H9 (cell line): ENCODE data around the gene PIMREG. TPM values are rescaled to one million over a fixed set of nuclear protein-coding genes. Genes with fewer than 3 reads are reported as not detected.

Experiments
- DNase-seq: peaks from one replicate; pipeline ENCODE4 v3.0.0-alpha.2; 2017
- H2AFZ ChIP-seq: one replicate; pipeline ENCODE4 v1.6.1; 2013; ENCODE audit warnings: mild to moderate bottlenecking, low read length, control low read depth, moderate library complexity
- H2AK5ac ChIP-seq: 2 replicates; pipeline ENCODE4 v1.6.1; 2013; ENCODE audit warnings: low read length, control low read depth, mixed read lengths; ENCODE audit not compliant: insufficient read length
- H2BK120ac ChIP-seq: one replicate; pipeline ENCODE4 v1.6.1; 2013; ENCODE audit warnings: low read depth, mild to moderate bottlenecking, low read length, control low read depth, inconsistent platforms; ENCODE audit not compliant: poor library complexity, severe bottlenecking
- H2BK12ac ChIP-seq: 2 replicates; pipeline ENCODE4 v1.6.1; 2013; ENCODE audit warnings: low read length, control low read depth, mixed read lengths, low read depth; ENCODE audit not compliant: insufficient read length
- H2BK15ac ChIP-seq: 2 replicates; pipeline ENCODE4 v1.6.1; 2013; ENCODE audit warnings: low read depth, low read length, control low read depth
- H2BK20ac ChIP-seq: one replicate; pipeline ENCODE4 v1.6.1; 2013; ENCODE audit warnings: low read depth, mild to moderate bottlenecking, low read length, control low read depth, inconsistent platforms; ENCODE audit not compliant: poor library complexity, severe bottlenecking
- H2BK5ac ChIP-seq: 2 replicates; pipeline ENCODE4 v1.6.1; 2013; ENCODE audit warnings: low read length, control low read depth, mixed read lengths; ENCODE audit not compliant: insufficient read length
- H3K14ac ChIP-seq: 2 replicates; pipeline ENCODE4 v1.6.1; 2013; ENCODE audit warnings: low read length, control low read depth; ENCODE audit not compliant: insufficient read depth
- H3K18ac ChIP-seq: 2 replicates; pipeline ENCODE4 v1.6.1; 2013; ENCODE audit warnings: low read depth, mild to moderate bottlenecking, mixed read lengths, low read length, control low read depth; ENCODE audit not compliant: insufficient read length
- H3K23ac ChIP-seq: 2 replicates; pipeline ENCODE4 v1.6.1; 2013; ENCODE audit warnings: low read length, control low read depth, mixed read lengths, low read depth; ENCODE audit not compliant: insufficient read length
- H3K23me2 ChIP-seq: 2 replicates; pipeline ENCODE4 v1.6.1; 2013; ENCODE audit warnings: low read depth, mild to moderate bottlenecking, mixed read lengths, low read length, control low read depth; ENCODE audit not compliant: insufficient read length, poor library complexity, severe bottlenecking
- H3K27ac ChIP-seq: 2 replicates; pipeline ENCODE4 v1.5.1; 2013; ENCODE audit warnings: low read length, control low read depth, mixed read lengths, low read depth; ENCODE audit not compliant: insufficient read length
- H3K27me3 ChIP-seq: 2 replicates; pipeline ENCODE4 v1.6.1; 2013; ENCODE audit warnings: low read length, control low read depth, inconsistent platforms; ENCODE audit not compliant: insufficient read depth
- H3K4ac ChIP-seq: 2 replicates; pipeline ENCODE4 v1.6.1; 2013; ENCODE audit warnings: low read depth, mild to moderate bottlenecking, control low read depth, inconsistent platforms, low read length, moderate library complexity
- H3K4me1 ChIP-seq: 2 replicates; pipeline ENCODE4 v1.6.1; 2013; ENCODE audit warnings: low read length, control low read depth, inconsistent platforms; ENCODE audit not compliant: insufficient read depth
- H3K4me2 ChIP-seq: 2 replicates; pipeline ENCODE4 v1.6.1; 2013; ENCODE audit warnings: low read length, control low read depth, mixed read lengths; ENCODE audit not compliant: insufficient read length, insufficient read depth
- H3K56ac ChIP-seq: 2 replicates; pipeline ENCODE4 v1.6.1; 2013; ENCODE audit warnings: low read depth, mild to moderate bottlenecking, mixed read lengths, low read length, control low read depth; ENCODE audit not compliant: insufficient read length
- H3K79me1 ChIP-seq: 2 replicates; pipeline ENCODE4 v1.6.1; 2013; ENCODE audit warnings: low read depth, mild to moderate bottlenecking, moderate library complexity, low read length, control low read depth, inconsistent platforms; ENCODE audit not compliant: insufficient read depth, poor library complexity, severe bottlenecking
- H3K79me2 ChIP-seq: 2 replicates; pipeline ENCODE4 v1.6.1; 2013; ENCODE audit warnings: low read length, control low read depth, inconsistent platforms; ENCODE audit not compliant: insufficient read depth
- H3K9ac ChIP-seq: 2 replicates; pipeline ENCODE4 v1.6.1; 2013; ENCODE audit warnings: low read length, control low read depth, mixed read lengths; ENCODE audit not compliant: insufficient read length; ENCODE audit errors: extremely low read depth
- H3K9me3 ChIP-seq: one replicate; pipeline ENCODE4 v1.6.1; 2013; ENCODE audit warnings: low read depth, low read length, inconsistent platforms; ENCODE audit not compliant: control insufficient read depth
- H3T11ph ChIP-seq: one replicate; pipeline ENCODE4 v1.6.1; 2013; ENCODE audit warnings: mild to moderate bottlenecking, low read length, control low read depth, inconsistent platforms
- H4K20me1 ChIP-seq: one replicate; pipeline ENCODE4 v1.6.1; 2013; ENCODE audit not compliant: control insufficient read depth, insufficient read length, insufficient read depth
- H4K5ac ChIP-seq: 2 replicates; pipeline ENCODE4 v1.6.1; 2013; ENCODE audit warnings: low read depth, mild to moderate bottlenecking, mixed read lengths, low read length, control low read depth; ENCODE audit not compliant: insufficient read length
- H4K8ac ChIP-seq: replicated peaks from 2 replicates; pipeline ENCODE4 v1.6.1; 2013; ENCODE audit warnings: low read length, control low read depth, mixed read lengths, low read depth; ENCODE audit not compliant: insufficient read length
- H4K91ac ChIP-seq: 2 replicates; pipeline ENCODE4 v1.6.1; 2013; ENCODE audit warnings: low read depth, mild to moderate bottlenecking, moderate library complexity, mixed read lengths, low read length, control low read depth; ENCODE audit not compliant: insufficient read length
- H3K27ac Mint-ChIP-seq, 3 experiments: 2 replicates in 2 of 3; 3 replicates in 1 of 3; pipeline ENCODE4 v1.8.0; 2020 to 2021; ENCODE audit warnings: mixed read lengths in 3 of 3, mild to moderate bottlenecking in 1 of 3, moderate library complexity in 1 of 3
- H3K27me3 Mint-ChIP-seq: 2 replicates; pipeline ENCODE4 v1.8.0; 2021; ENCODE audit warnings: low read depth, mild to moderate bottlenecking, moderate library complexity, mixed read lengths
- H3K36me3 Mint-ChIP-seq, 3 experiments: 2 replicates in 2 of 3; 3 replicates in 1 of 3; pipeline ENCODE4 v1.8.0; 2020 to 2021; ENCODE audit warnings: low read depth in 3 of 3, mixed read lengths in 3 of 3; ENCODE audit not compliant: insufficient read depth in 1 of 3
- H3K4me1 Mint-ChIP-seq, 2 experiments: 2 replicates each; pipeline ENCODE4 v1.8.0; 2020; ENCODE audit warnings: mixed read lengths in 2 of 2
- H3K4me3 Mint-ChIP-seq, 2 experiments: 2 replicates in 1 of 2; 3 replicates in 1 of 2; pipeline ENCODE4 v1.8.0; 2020 to 2021; ENCODE audit warnings: mild to moderate bottlenecking in 2 of 2, mixed read lengths in 2 of 2, moderate library complexity in 1 of 2
- H3K9me3 Mint-ChIP-seq, 2 experiments: 2 replicates in 1 of 2; 3 replicates in 1 of 2; pipeline ENCODE4 v1.8.0; 2020; ENCODE audit warnings: mild to moderate bottlenecking in 2 of 2, mixed read lengths in 2 of 2, moderate library complexity in 1 of 2
- WGBS: extraction: QIAGEN DNeasy Blood & Tissue Kit; methylation state at CpG from one replicate; pipeline ENCODE4 v1.1.7; 2013; ENCODE audit warnings: missing lambda C conversion rate, low lambda C conversion rate, mixed read lengths; ENCODE audit not compliant: insufficient read length; ENCODE audit errors: extremely low coverage; 5-methylcytosine and 5-hydroxymethylcytosine counted together
- total RNA-seq: library from RNA; stranded (reverse); gene quantifications from 2 replicates; pipeline ENCODE4 v1.2.1, GENCODE V29; 2021
- TF ChIP-seq, protein P1 (sequence below): fragments of 200-600 bp; sonication (generic); conservative IDR thresholded peaks from 3 replicates; pipeline ENCODE4 v1.8.0; 2021; ENCODE audit warnings: antibody characterized with exemption, mild to moderate bottlenecking

Gene PIMREG
- total RNA-seq, 1 experiment from 2014 or later, result 91.6 TPM

DNA sequence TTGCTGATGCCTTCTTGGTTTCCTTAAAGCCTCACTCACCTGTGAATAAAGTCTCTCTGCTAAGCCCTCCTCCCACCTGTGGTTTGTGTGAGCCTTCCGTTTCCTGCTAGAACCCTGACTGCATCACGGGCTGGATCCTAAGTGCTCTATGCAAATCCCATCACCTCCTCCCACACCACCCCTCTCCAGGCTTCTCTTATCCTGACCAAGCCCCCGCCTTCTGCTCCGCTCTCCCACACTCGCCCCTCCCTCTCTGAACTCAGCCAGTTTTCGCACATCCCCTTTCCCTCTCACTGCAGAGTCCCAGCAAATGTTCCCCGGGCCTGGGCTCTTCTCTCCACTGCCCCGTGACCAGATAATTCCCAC lies 51.8 kb downstream of the PIMREG start:
- H3K56ac ChIP-seq, result no peak overlapping the region
- H3K27me3 Mint-ChIP-seq, result peaks cover 7% of the 10 kb centered on the region
- H3T11ph ChIP-seq, result no peak overlapping the region
- DNase-seq, result peak; percentile 98
- no peak overlapping the region for H2BK12ac ChIP-seq
- no peak overlapping the region for H4K91ac ChIP-seq
- no peaks in the 10 kb centered on the region for H3K79me1 ChIP-seq
- H3K79me2 ChIP-seq, result no peaks in the 10 kb centered on the region
- H3K27me3 ChIP-seq, result no peaks in the 10 kb centered on the region
- H3K27ac ChIP-seq, result no peak overlapping the region
- H3K27ac Mint-ChIP-seq, result peak overlapping the region; percentile 70 to 96 (median 92); a peak in 6 of 7 replicates
- H2AK5ac ChIP-seq, result no peak overlapping the region
- H2BK20ac ChIP-seq, result no peak overlapping the region
- H2BK5ac ChIP-seq, result no peak overlapping the region
- peaks cover 55% of the 10 kb centered on the region in 2 experiments for H3K4me1 Mint-ChIP-seq
- no peaks in the 10 kb centered on the region; a peak in 2 of 5 replicates for H3K9me3 Mint-ChIP-seq
- H2AFZ ChIP-seq, result no peak overlapping the region
- no peak overlapping the region for H4K8ac ChIP-seq
- peaks cover 8% of the 10 kb centered on the region; the same call in 1 of the 2 replicates for H3K4me1 ChIP-seq
- no peak overlapping the region for H3K18ac ChIP-seq
- H2BK15ac ChIP-seq, result no peak overlapping the region
- no peak overlapping the region for H2BK120ac ChIP-seq
- WGBS, result no CpG with 5 or more reads among the region's 8 CpGs
- no peaks in the 10 kb centered on the region for H3K9me3 ChIP-seq
- peak overlapping the region; percentile 28 for H3K4me2 ChIP-seq
- H3K9ac ChIP-seq, result no peak overlapping the region
- peaks cover 3% of the 10 kb centered on the region for H3K23me2 ChIP-seq
- no peak overlapping the region for H3K4ac ChIP-seq
- no peak overlapping the region for H3K23ac ChIP-seq
- H4K20me1 ChIP-seq, result no peaks in the 10 kb centered on the region
- no peak overlapping the region for H4K5ac ChIP-seq
- peak overlapping the region; percentile 59 to 72 for H3K4me3 Mint-ChIP-seq
- H3K14ac ChIP-seq, result no peak overlapping the region
- H3K36me3 Mint-ChIP-seq, result no peaks in the 10 kb centered on the region
- TF ChIP-seq, protein P1, sequence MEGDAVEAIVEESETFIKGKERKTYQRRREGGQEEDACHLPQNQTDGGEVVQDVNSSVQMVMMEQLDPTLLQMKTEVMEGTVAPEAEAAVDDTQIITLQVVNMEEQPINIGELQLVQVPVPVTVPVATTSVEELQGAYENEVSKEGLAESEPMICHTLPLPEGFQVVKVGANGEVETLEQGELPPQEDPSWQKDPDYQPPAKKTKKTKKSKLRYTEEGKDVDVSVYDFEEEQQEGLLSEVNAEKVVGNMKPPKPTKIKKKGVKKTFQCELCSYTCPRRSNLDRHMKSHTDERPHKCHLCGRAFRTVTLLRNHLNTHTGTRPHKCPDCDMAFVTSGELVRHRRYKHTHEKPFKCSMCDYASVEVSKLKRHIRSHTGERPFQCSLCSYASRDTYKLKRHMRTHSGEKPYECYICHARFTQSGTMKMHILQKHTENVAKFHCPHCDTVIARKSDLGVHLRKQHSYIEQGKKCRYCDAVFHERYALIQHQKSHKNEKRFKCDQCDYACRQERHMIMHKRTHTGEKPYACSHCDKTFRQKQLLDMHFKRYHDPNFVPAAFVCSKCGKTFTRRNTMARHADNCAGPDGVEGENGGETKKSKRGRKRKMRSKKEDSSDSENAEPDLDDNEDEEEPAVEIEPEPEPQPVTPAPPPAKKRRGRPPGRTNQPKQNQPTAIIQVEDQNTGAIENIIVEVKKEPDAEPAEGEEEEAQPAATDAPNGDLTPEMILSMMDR, result 0 out of 3 replicates have a peak, but pooled peaks have one; percentile 22
